ENCODE measurements around the gene ZNF574.

DNA sequence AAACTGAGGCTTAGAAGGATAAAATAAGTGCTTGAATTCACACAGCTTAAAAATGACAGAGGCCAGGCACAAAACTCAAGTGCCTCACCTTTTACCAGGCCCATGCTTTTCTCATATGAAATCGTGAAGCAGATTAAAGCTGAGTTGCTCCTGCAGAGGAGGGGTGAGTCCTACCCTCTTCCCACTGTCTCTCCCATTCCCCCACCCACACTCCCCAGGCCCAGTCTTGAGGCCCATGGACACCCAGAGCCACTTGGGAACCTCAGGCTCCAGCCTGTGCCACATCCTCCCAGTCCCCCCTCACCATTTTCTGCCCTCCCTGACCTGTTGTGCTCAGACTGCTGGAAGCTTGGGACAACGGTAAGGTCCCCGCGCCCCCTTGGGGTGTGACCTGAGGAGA, 17.5 kb downstream of the ZNF574 start:
- TF ChIP-seq POLR2AphosphoS5 (IDR thresholded peaks at IDR 0.05; ENCODE audit: low read depth, low read length) (no peak), TAF1 (IDR thresholded peaks at IDR 0.05; ENCODE audit: borderline replicate concordance, low read depth, low read length) (no peak)

Data from GM12892 (cell line).